GM12878 (cell line): ENCODE measurements around the gene GRIPAP1. TPM values are rescaled to one million over a fixed set of nuclear protein-coding genes. Genes with fewer than 3 reads are reported as not detected.

Experiments
- ATAC-seq: fragments of 200-7000 bp; cut with Tn5 transposase; 3 replicates; pipeline ENCODE4 v1.9.1; 2020; ENCODE audit warnings: mild to moderate bottlenecking, moderate library complexity
- BruUV-seq: library from RNA; stranded (reverse); fragments of 400-500 nt; replicated peaks from 2 replicates; lab custom pipeline; 2021; lab: Mats Ljungman, UMichigan
- CTCF ChIA-PET: fragments of 300-600 bp; sonication (Branson Sonifier 250); formaldehyde crosslinking; extraction: SDS; loops from one replicate; lab custom pipeline; 2021; ENCODE audit warnings: inconsistent platforms; lab: Yijun Ruan, JAX
- POLR2A ChIA-PET: fragments of 350-600 bp; formaldehyde crosslinking; extraction: SDS; loops from one replicate; lab custom pipeline; 2021; ENCODE audit warnings: inconsistent platforms; lab: Charles Lee
- RAD21 ChIA-PET: fragments of 300-600 bp; sonication (Branson Sonifier 250); formaldehyde crosslinking; loops from one replicate; lab custom pipeline; 2023; ENCODE audit warnings: antibody characterized with exemption; ENCODE audit not compliant: unreplicated experiment; lab: Charles Lee
- SMC1A ChIA-PET: fragments of 300-600 bp; sonication (Branson Sonifier 250); formaldehyde crosslinking; loops from one replicate; lab custom pipeline; 2023; ENCODE audit not compliant: unreplicated experiment, uncharacterized antibody; lab: Charles Lee
- DNase-seq: peaks from one replicate; pipeline ENCODE4 v3.0.0-alpha.2; 2011; ENCODE audit warnings: low read depth, low spot score
- FAIRE-seq: peaks from 3 replicates; lab custom pipeline; 2011; peaks lifted over from hg19 to GRCh38; lab: Jason Lieb, UNC
- H2AFZ ChIP-seq: 2 replicates; pipeline ENCODE4 v1.6.0; 2011; ENCODE audit warnings: low read depth, low read length, control low read depth; ENCODE audit not compliant: control insufficient read depth
- H3K27ac ChIP-seq: 2 replicates; pipeline ENCODE4 v1.5.1; 2011; ENCODE audit warnings: control low read depth; ENCODE audit not compliant: control insufficient read depth, insufficient read depth
- H3K27me3 ChIP-seq, 2 experiments: replicated peaks in 1 of 2; 2 replicates each; pipeline versions ENCODE4 v1.6.0 to v1.6.1; 2011; ENCODE audit warnings: low read length in 1 of 2; ENCODE audit not compliant: control insufficient read depth in 2 of 2, insufficient read depth in 2 of 2
- H3K36me3 ChIP-seq, 2 experiments: 2 replicates each; pipeline ENCODE4 v1.5.1; 2011; ENCODE audit warnings: low read length in 1 of 2; ENCODE audit not compliant: control insufficient read depth in 2 of 2, insufficient read depth in 2 of 2
- H3K4me1 ChIP-seq: 2 replicates; pipeline ENCODE4 v1.6.1; 2011; ENCODE audit warnings: mild to moderate bottlenecking, low read length, moderate library complexity, mixed read lengths; ENCODE audit not compliant: control insufficient read depth, insufficient read depth
- H3K4me2 ChIP-seq: 2 replicates; pipeline ENCODE4 v1.6.0; 2011; ENCODE audit warnings: control low read depth; ENCODE audit not compliant: control insufficient read depth, insufficient read depth
- H3K4me3 ChIP-seq: fragments of 200-600 bp; sonication (generic); 2 replicates; pipeline ENCODE4 v1.5.1; 2016
- H3K79me2 ChIP-seq: 2 replicates; pipeline ENCODE4 v1.6.0; 2011; ENCODE audit warnings: low read length; ENCODE audit not compliant: control insufficient read depth, insufficient read depth
- H3K9ac ChIP-seq: 2 replicates; pipeline ENCODE4 v1.8.0; 2011; ENCODE audit warnings: low read length, control low read depth, mixed read lengths; ENCODE audit not compliant: control insufficient read depth, insufficient read depth
- H3K9me3 ChIP-seq: replicated peaks from 3 replicates; pipeline ENCODE4 v1.5.1; 2011; ENCODE audit warnings: mild to moderate bottlenecking, low read length; ENCODE audit not compliant: control insufficient read depth, insufficient read depth
- H4K20me1 ChIP-seq: 2 replicates; pipeline ENCODE4 v1.6.0; 2011; ENCODE audit not compliant: control insufficient read depth, insufficient read depth
- ASH2L ChIP-seq: fragments of 300-600, 200-600 bp; sonication (generic); IDR thresholded peaks from 2 replicates; pipeline ENCODE4 v1.6.1; 2017; ENCODE audit warnings: low read depth, mild to moderate bottlenecking, borderline replicate concordance
- BCLAF1 ChIP-seq: fragments of 450-650 bp; IDR thresholded peaks from 2 replicates; pipeline ENCODE4 v1.6.1; 2017; ENCODE audit warnings: antibody characterized with exemption, mild to moderate bottlenecking, moderate library complexity
- EED ChIP-seq: sonication (generic); IDR thresholded peaks from 2 replicates; pipeline ENCODE4 v1.6.1; 2016; ENCODE audit warnings: antibody characterized with exemption, low read depth
- KLF5 ChIP-seq: fragments of 450-650 bp; IDR thresholded peaks from 2 replicates; pipeline ENCODE4 v1.6.1; 2014; ENCODE audit warnings: mild to moderate bottlenecking; ENCODE audit not compliant: partially characterized antibody
- MEF2A ChIP-seq: IDR thresholded peaks from 2 replicates; pipeline ENCODE4 v1.6.1; 2011; ENCODE audit warnings: low read depth, mild to moderate bottlenecking, low read length, moderate library complexity; ENCODE audit not compliant: insufficient read depth
- MEF2B ChIP-seq: fragments of 450-650 bp; IDR thresholded peaks from 2 replicates; pipeline ENCODE4 v1.6.1; 2018; ENCODE audit warnings: mild to moderate bottlenecking, moderate library complexity; ENCODE audit not compliant: partially characterized antibody, poor library complexity, severe bottlenecking
- PML ChIP-seq: IDR thresholded peaks from 2 replicates; pipeline ENCODE4 v1.6.1; 2012; ENCODE audit warnings: low read length, inconsistent platforms
- SIN3A ChIP-seq: IDR thresholded peaks from 2 replicates; pipeline ENCODE4 v1.6.1; 2012; ENCODE audit warnings: low read depth, low read length, improper control_type of control experiment
- SMAD5 ChIP-seq: IDR thresholded peaks from 2 replicates; pipeline ENCODE4 v1.6.1; 2016; ENCODE audit warnings: antibody characterized with exemption, low read depth
- SP1 ChIP-seq: IDR thresholded peaks from one replicate; pipeline ENCODE4 v1.6.1; 2011; ENCODE audit warnings: low read depth, low read length
- SPI1 ChIP-seq: IDR thresholded peaks from 2 replicates; pipeline ENCODE4 v1.6.1; 2011; ENCODE audit warnings: low read depth, mild to moderate bottlenecking, low read length, moderate library complexity, borderline replicate concordance; ENCODE audit not compliant: insufficient read depth
- ZZZ3 ChIP-seq: IDR thresholded peaks from 2 replicates; pipeline ENCODE4 v1.6.1; 2011; ENCODE audit warnings: low read depth; ENCODE audit not compliant: control insufficient read depth, insufficient read length
- WGBS: methylation state at CpG from one replicate; pipeline ENCODE4 v1.1.6; 2016; ENCODE audit warnings: low lambda C conversion rate; ENCODE audit not compliant: insufficient replicate concordance, insufficient coverage; ENCODE audit errors: missing lambda C conversion rate; 5-methylcytosine and 5-hydroxymethylcytosine counted together
- in situ Hi-C: fragments of 300-500 bp; cut with MboI; formaldehyde crosslinking; loops from 9 replicates; pipeline ENCODE4 v1.14.3; 2018; ENCODE audit warnings: mixed read lengths
- intact Hi-C: fragments of 100-400 bp; cut with micrococcal nuclease; formaldehyde crosslinking; loops from one replicate; pipeline ENCODE4 v1.14.2; 2022; ENCODE audit not compliant: unreplicated experiment
- polyA plus RNA-seq, 11 experiments: library from polyadenylated mRNA; depleted of rRNA in 4 of 11; unstranded in 6 of 11; stranded (reverse) in 5 of 11; fragments of >200 nt; fragmentation: Nextera tagmentation in 4 of 11; fragmentation: Illumina TruSeq in 1 of 11; extraction: Ambion mirVana in 4 of 11; extraction: Trizol in 1 of 11; gene quantifications; 1 replicate in 1 of 11; 2 replicates in 10 of 11; pipeline versions ENCODE4 v1.2.1 to v1.2.3, GENCODE V29; 2011 to 2016; ENCODE audit warnings: inconsistent platforms in 2 of 11, missing spikeins in 2 of 11, low read depth in 1 of 11
- total RNA-seq, 4 experiments: library from RNA; depleted of rRNA in 3 of 4; stranded (reverse); fragments of >200 nt in 3 of 4; fragmentation: Illumina TruSeq in 1 of 4; extraction: Trizol in 1 of 4; gene quantifications; 2 replicates each; pipeline versions ENCODE4 v1.2.1 to v1.2.3, GENCODE V29; 2013 to 2021
- TF ChIP-seq, protein P1 (sequence below): fragments of 450-650 bp; IDR thresholded peaks from 2 replicates; pipeline ENCODE4 v1.6.1; 2017; ENCODE audit warnings: borderline replicate concordance

GRIPAP1 gene
- total and polyA plus RNA-seq, 10 of the 15 experiments (the other 5 are each of a cell fraction or from before 2014, with no cell fraction given): 4.2 to 44.7 (median 25.8) TPM

DNA sequence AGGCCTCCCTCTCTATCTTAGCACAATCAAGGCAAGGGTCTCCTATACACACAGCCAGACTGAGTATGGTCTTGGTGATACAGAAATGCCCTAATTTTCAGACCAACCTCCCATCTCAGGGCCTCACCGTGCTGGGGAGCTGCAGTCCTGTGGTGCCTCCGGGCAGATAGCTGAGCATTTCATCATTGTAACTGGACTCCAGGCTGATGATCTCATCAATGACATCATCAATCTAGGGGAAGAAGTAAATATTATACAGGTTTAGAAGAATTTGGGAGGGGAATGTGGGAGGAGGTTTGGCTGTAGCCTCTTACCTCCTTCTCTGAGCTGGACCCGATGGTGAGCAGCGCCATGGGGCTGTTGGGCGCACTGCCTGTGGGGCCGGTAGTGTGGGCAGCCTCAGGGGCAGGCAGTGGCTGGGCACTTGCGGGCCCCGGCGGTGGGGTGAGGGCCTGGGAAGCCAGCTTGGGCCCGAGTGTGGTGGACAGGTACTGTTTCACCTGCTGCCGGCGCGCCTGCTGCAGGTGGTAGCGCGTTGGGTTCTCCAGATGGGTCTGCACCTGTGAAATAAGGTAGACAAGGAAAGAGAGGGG lies 35.9 kb upstream of the GRIPAP1 start:
- Histone ChIP-seq H3K4me2 (no peak overlapping the region), H3K9ac (no peak overlapping the region), H4K20me1 (no peaks in the 10 kb centered on the region), H3K4me3 (no peak overlapping the region), H3K27ac (no peak overlapping the region), H3K9me3 (no peaks in the 10 kb centered on the region), H3K27me3 (no peaks in the 10 kb centered on the region), H3K4me1 (peaks cover 5% of the 10 kb centered on the region; the same call in 1 of the 2 replicates), H2AFZ (no peak overlapping the region), H3K36me3 (peaks cover 2 to 5% of the 10 kb centered on the region in 2 experiments; a peak in 2 of 4 replicates), H3K79me2 (peaks cover 28% of the 10 kb centered on the region)
- no peak for DNase-seq
- TF ChIP-seq KLF5: no peak
- no peak for TF ChIP-seq SMAD5
- TF ChIP-seq PML: no peak
- no peak for TF ChIP-seq ZZZ3
- TF ChIP-seq SP1: no peak
- no peak for TF ChIP-seq SIN3A
- TF ChIP-seq BCLAF1: no peak
- TF ChIP-seq MEF2A: no peak
- TF ChIP-seq, protein P1, sequence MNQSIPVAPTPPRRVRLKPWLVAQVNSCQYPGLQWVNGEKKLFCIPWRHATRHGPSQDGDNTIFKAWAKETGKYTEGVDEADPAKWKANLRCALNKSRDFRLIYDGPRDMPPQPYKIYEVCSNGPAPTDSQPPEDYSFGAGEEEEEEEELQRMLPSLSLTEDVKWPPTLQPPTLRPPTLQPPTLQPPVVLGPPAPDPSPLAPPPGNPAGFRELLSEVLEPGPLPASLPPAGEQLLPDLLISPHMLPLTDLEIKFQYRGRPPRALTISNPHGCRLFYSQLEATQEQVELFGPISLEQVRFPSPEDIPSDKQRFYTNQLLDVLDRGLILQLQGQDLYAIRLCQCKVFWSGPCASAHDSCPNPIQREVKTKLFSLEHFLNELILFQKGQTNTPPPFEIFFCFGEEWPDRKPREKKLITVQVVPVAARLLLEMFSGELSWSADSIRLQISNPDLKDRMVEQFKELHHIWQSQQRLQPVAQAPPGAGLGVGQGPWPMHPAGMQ: no peak
- TF ChIP-seq MEF2B: no peak
- TF ChIP-seq EED: no peak
- TF ChIP-seq SPI1: no peak
- no peak for TF ChIP-seq ASH2L
- BruUV-seq: no TSS peak
- CTCF ChIA-PET: no interaction called here
- no peak for ATAC-seq
- intact Hi-C loops (no loop called here), in situ Hi-C loops (no loop called here)
- POLR2A ChIA-PET: no interaction called here
- RAD21 ChIA-PET: no interaction called here
- SMC1A ChIA-PET: no interaction called here
- WGBS: 75% methylated on average over 13 of the region's 15 CpGs
- no peak for FAIRE-seq
